HG02642 (cell line): ENCODE measurements around the gene TIMELESS.

Source experiments
- ATAC-seq: cut with Tn5 transposase; IDR thresholded peaks from one replicate; pipeline ENCODE4 v1.9.1; 2021; ENCODE audit warnings: mild to moderate bottlenecking; ENCODE audit not compliant: unreplicated experiment, poor library complexity

The TIMELESS gene

DNA sequence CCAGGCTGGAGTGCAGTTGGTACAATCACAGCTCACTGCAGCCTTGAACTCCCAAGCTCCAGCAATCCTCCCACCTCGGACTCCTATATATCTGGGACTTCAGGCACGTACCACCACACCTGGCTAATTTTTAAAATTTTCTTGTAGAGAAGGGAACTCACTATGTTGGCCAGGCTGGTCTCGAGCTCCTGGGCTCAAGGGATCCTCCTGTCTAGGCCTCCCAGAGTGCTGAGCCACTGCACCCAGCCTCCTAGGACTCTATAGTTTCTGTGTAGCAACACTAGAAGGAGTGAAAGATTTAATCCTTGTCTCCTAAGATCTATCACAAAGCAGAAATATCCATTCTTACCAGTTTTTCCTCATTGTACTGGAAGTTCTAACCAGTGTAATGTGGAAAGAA is 82.3 kb downstream of the TIMELESS start:
- no peak for ATAC-seq
